Pancreas (tissue), 8 donors: Measurements from ENCODE around the gene CCDC127. TPM values are rescaled to one million over a fixed set of nuclear protein-coding genes. Genes with fewer than 3 reads are reported as not detected.

ENCODE experiments used
- polyA plus RNA-seq, 2 donors: library from polyadenylated mRNA; stranded (reverse); fragments of 200-250 nt; gene quantifications; one replicate each; pipeline ENCODE4 v1.2.3, GENCODE V29; 2013
- total RNA-seq, 6 donors: library from RNA; stranded (reverse); fragmentation: NEBNext Ultra II Directional in 4 of 6; extraction: Animal tissue kit (Norgen Biotek cat#: 25700) in 4 of 6; gene quantifications; one replicate each; pipeline versions ENCODE4 v1.2.1 to v1.2.4, GENCODE V29; 2021 to 2023
- donor health status: healthy with polysubstance abuse.
- donor health status: DM: no; HTN: no; CAD: no; lungs with moderate emphysema.
- donor health status: DM: no; HTN: no; CAD: no.
- donor health status: Bipolar disorder and iron deficiency.
- donor health status: DM: yes; HTN: yes; CAD: no.
- donor health status: DM: no; HTN: no; CAD: no.
- donor health status: DM: no; HTN: no; CAD: no.
- donor health status: DM: yes; HTN: yes; CAD: no.

The CCDC127 gene
- total and polyA plus RNA-seq, 8 donors = 1.2 to 3.9 (median 1.9) TPM

Other genes starting within 250 kb of the CCDC127 start
- under 1 TPM; 0.21 to 0.75 (median 0.38) TPM for gene PLEKHG4B, start 126.0 kb downstream of the CCDC127 start, total RNA-seq
- under 1 TPM; 0.30 to 0.42 TPM for gene PLEKHG4B, start 126.0 kb downstream of the CCDC127 start, polyA plus RNA-seq
- gene LRRC14B, start 26.7 kb downstream of the CCDC127 start, total RNA-seq = not detected
- gene LRRC14B, start 26.7 kb downstream of the CCDC127 start, polyA plus RNA-seq = not detected
- gene SDHA, start 167 bp upstream of the CCDC127 start, total RNA-seq = 10 to 100 TPM; 37.9 to 69.4 (median 55.3) TPM
- 10 to 100 TPM; 41.9 to 55.8 TPM for gene SDHA, start 167 bp upstream of the CCDC127 start, polyA plus RNA-seq
- 10 to 100 TPM; 24.2 to 47.7 (median 30.6) TPM for gene PDCD6, start 53.5 kb upstream of the CCDC127 start, total RNA-seq
- 10 to 100 TPM; 54.7 to 66.4 TPM for gene PDCD6, start 53.5 kb upstream of the CCDC127 start, polyA plus RNA-seq
- under 1 TPM; 0.34 to 0.92 (median 0.67) TPM for gene AHRR, start 103.6 kb upstream of the CCDC127 start, total RNA-seq
- 1 to 10 TPM in 1 of 2 donors, under 1 TPM in 1; 0.61 to 1.7 TPM for gene AHRR, start 103.6 kb upstream of the CCDC127 start, polyA plus RNA-seq
- gene EXOC3, start 225.0 kb upstream of the CCDC127 start, total RNA-seq = 10 to 100 TPM; 24.5 to 39.5 (median 38.3) TPM
- gene EXOC3, start 225.0 kb upstream of the CCDC127 start, polyA plus RNA-seq = 10 to 100 TPM; 64.8 to 71.8 TPM